PC-9 (cell line): ENCODE data around the gene NEDD4. TPM values are rescaled to one million over a fixed set of nuclear protein-coding genes. Genes with fewer than 3 reads are reported as not detected.
"Not testable (repeated sequence)": the region's sequence is repeated elsewhere in the genome, so short reads cannot be mapped to it uniquely, and the experiment has no call there.

ENCODE experiments used
- BruUV-seq: library from RNA; stranded (reverse); fragments of 400-500 nt; replicated peaks from 2 replicates; lab custom pipeline; 2021; lab: Mats Ljungman, UMichigan
- CTCF ChIA-PET: fragments of 300-600 bp; sonication (Branson Sonifier 250); formaldehyde crosslinking; loops from one replicate; lab custom pipeline; 2022; ENCODE audit warnings: antibody characterized with exemption; lab: Charles Lee
- POLR2A ChIA-PET: fragments of 300-600 bp; sonication (Branson Sonifier 250); formaldehyde crosslinking; loops from one replicate; lab custom pipeline; 2022; ENCODE audit warnings: antibody characterized with exemption; ENCODE audit not compliant: unreplicated experiment; lab: Charles Lee
- DNase-seq, 2 experiments: peaks; one replicate each; pipeline versions ENCODE4 v3.0.0 to v3.0.0-alpha.2; 2015 to 2022; ENCODE audit warnings: mixed read lengths in 1 of 2
- H2AFZ ChIP-seq: fragments of 200-600 bp; sonication (generic); 2 replicates; pipeline ENCODE4 v1.8.1; 2017; ENCODE audit warnings: antibody characterized with exemption
- H3F3A ChIP-seq: fragments of 200-600 bp; sonication (generic); 2 replicates; pipeline ENCODE4 v1.8.1; 2017; ENCODE audit warnings: antibody characterized with exemption, mild to moderate bottlenecking, low read depth; ENCODE audit not compliant: insufficient read depth
- H3K27ac ChIP-seq: fragments of 200-600 bp; sonication (generic); 2 replicates; pipeline ENCODE4 v1.6.1; 2016; ENCODE audit warnings: mixed run types
- H3K27me3 ChIP-seq: fragments of 200-600 bp; sonication (generic); 2 replicates; pipeline ENCODE4 v1.6.1; 2016; ENCODE audit warnings: low read depth, mixed run types; ENCODE audit not compliant: insufficient read depth
- H3K36me3 ChIP-seq: fragments of 200-600 bp; sonication (generic); 2 replicates; pipeline ENCODE4 v1.6.1; 2016; ENCODE audit warnings: low read depth, mixed run types
- H3K4me1 ChIP-seq: fragments of 200-600 bp; sonication (generic); replicated peaks from 2 replicates; pipeline ENCODE4 v1.6.1; 2016; ENCODE audit warnings: mixed run types; ENCODE audit not compliant: insufficient read depth
- H3K4me2 ChIP-seq: fragments of 200-600 bp; sonication (generic); 2 replicates; pipeline ENCODE4 v1.6.1; 2017; ENCODE audit warnings: mixed run types
- H3K4me3 ChIP-seq: fragments of 200-600 bp; sonication (generic); 2 replicates; pipeline ENCODE4 v1.6.1; 2016; ENCODE audit warnings: mixed run types
- H3K79me2 ChIP-seq: fragments of 200-600 bp; sonication (generic); 2 replicates; pipeline ENCODE4 v1.6.1; 2017; ENCODE audit warnings: low read depth, mixed run types
- H3K9me2 ChIP-seq: fragments of 200-600 bp; sonication (generic); 2 replicates; pipeline ENCODE4 v1.8.1; 2017; ENCODE audit warnings: mild to moderate bottlenecking; ENCODE audit not compliant: insufficient read depth
- H3K9me3 ChIP-seq: fragments of 200-600 bp; sonication (generic); 2 replicates; pipeline ENCODE4 v1.8.1; 2016; ENCODE audit warnings: low read depth; ENCODE audit not compliant: insufficient read depth
- H4K20me1 ChIP-seq: fragments of 200-600 bp; sonication (generic); 2 replicates; pipeline ENCODE4 v1.8.1; 2017; ENCODE audit not compliant: insufficient read depth
- CTCF ChIP-seq: fragments of 200-600 bp; sonication (generic); conservative IDR thresholded peaks from 2 replicates; pipeline ENCODE4 v1.6.1; 2017; ENCODE audit warnings: mixed run types, antibody characterized with exemption, mild to moderate bottlenecking, moderate library complexity
- EZH2 ChIP-seq: fragments of 200-600 bp; sonication (generic); IDR thresholded peaks from 2 replicates; pipeline ENCODE4 v1.8.0; 2017; ENCODE audit warnings: antibody characterized with exemption, low read depth
- intact Hi-C: fragments of 100-400 bp; cut with micrococcal nuclease; formaldehyde crosslinking; loops from one replicate; pipeline ENCODE4 v1.10.0; 2022; ENCODE audit not compliant: unreplicated experiment
- total RNA-seq: library from RNA; stranded (reverse); gene quantifications from 2 replicates; pipeline ENCODE4 v1.2.3, GENCODE V29; 2021

The NEDD4 gene
- total RNA-seq, 1 experiment from 2014 or later = 24.5 TPM

GRCh38 chr15:55789066-55789660, 204.2 kb downstream of the NEDD4 start:
- ChIA-PET CTCF (no interaction called here), POLR2A (no interaction called here)
- TF ChIP-seq CTCF (peak; percentile 48), EZH2 (no peak)
- H2AFZ ChIP-seq = no peak overlapping the region
- intact Hi-C loops = no loop called here
- no peak for DNase-seq
- no peaks in the 10 kb centered on the region for H3K9me2 ChIP-seq
- H4K20me1 ChIP-seq = no peaks in the 10 kb centered on the region
- no TSS peak for BruUV-seq
- no peaks in the 10 kb centered on the region for H3K27me3 ChIP-seq
- H3F3A ChIP-seq = peaks cover 28% of the 10 kb centered on the region
- H3K9me3 ChIP-seq = no peaks in the 10 kb centered on the region
- H3K27ac ChIP-seq = no peak overlapping the region
- no peaks in the 10 kb centered on the region for H3K79me2 ChIP-seq
- no peak overlapping the region for H3K4me2 ChIP-seq
- H3K4me1 ChIP-seq = peaks cover 28% of the 10 kb centered on the region
- no peaks in the 10 kb centered on the region for H3K36me3 ChIP-seq
- no peak overlapping the region for H3K4me3 ChIP-seq

- Histone ChIP-seq H4K20me1 (no peaks in the 10 kb centered on the region), H2AFZ (no peak overlapping the region), H3K9me3 (no peaks in the 10 kb centered on the region), H3K4me1 (peaks cover 7% of the 10 kb centered on the region), H3K36me3 (no peaks in the 10 kb centered on the region), H3K27ac (no peak overlapping the region), H3K4me2 (no peak overlapping the region), H3K27me3 (no peaks in the 10 kb centered on the region), H3K79me2 (no peaks in the 10 kb centered on the region), H3K9me2 (no peaks in the 10 kb centered on the region), H3F3A (peaks cover 7% of the 10 kb centered on the region; the same call in 1 of the 2 replicates), H3K4me3 (no peak overlapping the region)
- intact Hi-C loops = no loop called here
- DNase-seq = no peak
- CTCF ChIA-PET = interaction anchor here (0.6 kb wide), 1 partner anchor 20 kb away, joined by 3 read pairs; no protein-coding TSS in a partner anchor
- TF ChIP-seq EZH2 (no peak), CTCF (no peak)
- no TSS peak for BruUV-seq
- POLR2A ChIA-PET = no interaction called here
Observed at GRCh38 chr15:55786341-55786740, 207.1 kb downstream of the NEDD4 start.

- H3K4me1 ChIP-seq, BruUV-seq, H2AFZ ChIP-seq, H3K9me3 ChIP-seq, H3K4me2 ChIP-seq, H3K36me3 ChIP-seq, H3K4me3 ChIP-seq, H4K20me1 ChIP-seq, H3K9me2 ChIP-seq, intact Hi-C loops, H3F3A ChIP-seq, POLR2A ChIA-PET, H3K27me3 ChIP-seq, DNase-seq, H3K79me2 ChIP-seq, H3K27ac ChIP-seq: not testable (repeated sequence)
- CTCF ChIA-PET = interaction anchor here (0.6 kb wide), 1 partner anchor 132 kb away, joined by 11 read pairs; no protein-coding TSS in a partner anchor
Observed at GRCh38 chr15:55785593-55785992, 207.8 kb downstream of the NEDD4 start.

GRCh38 chr15:55784286-55784685, 209.1 kb downstream of the NEDD4 start:
- POLR2A ChIA-PET = no interaction called here
- Histone ChIP-seq H3K9me3 (no peaks in the 10 kb centered on the region), H3K36me3 (no peaks in the 10 kb centered on the region), H3K79me2 (no peaks in the 10 kb centered on the region), H3F3A (no peaks in the 10 kb centered on the region), H3K27me3 (no peaks in the 10 kb centered on the region), H3K4me1 (no peaks in the 10 kb centered on the region), H2AFZ (no peak overlapping the region), H3K9me2 (no peaks in the 10 kb centered on the region), H3K4me2 (no peak overlapping the region), H3K27ac (no peak overlapping the region), H3K4me3 (no peak overlapping the region), H4K20me1 (no peaks in the 10 kb centered on the region)
- CTCF ChIA-PET = no interaction called here
- TF ChIP-seq EZH2 = no peak
- no peak for TF ChIP-seq CTCF
- no peak for DNase-seq
- intact Hi-C loops = no loop called here
- no TSS peak for BruUV-seq
